Tibial nerve (tissue), 4 donors: ENCODE measurements around the gene FLOT2.

Experiments used
- EP300 ChIP-seq, 2 donors: sonication (generic); formaldehyde crosslinking; IDR thresholded peaks; one replicate each; pipeline ENCODE4 v1.6.1; 2017; ENCODE audit warnings: antibody characterized with exemption in 2 of 2, mild to moderate bottlenecking in 1 of 2
- POLR2A ChIP-seq, 2 donors: fragments of 450-650 bp; IDR thresholded peaks; one replicate each; pipeline ENCODE4 v1.6.1; 2017; ENCODE audit warnings: antibody characterized with exemption in 2 of 2, mild to moderate bottlenecking in 2 of 2, moderate library complexity in 2 of 2
- TF ChIP-seq, protein P1 (sequence below), 5 experiments: fragments of 200-600 bp in 3 of 5; fragments of 450-650 bp in 2 of 5; sonication (generic) in 3 of 5; IDR thresholded peaks; one replicate each; pipeline ENCODE4 v1.5.1; 2016 to 2019; ENCODE audit warnings: antibody characterized with exemption in 5 of 5, mild to moderate bottlenecking in 3 of 5, moderate library complexity in 2 of 5

DNA sequence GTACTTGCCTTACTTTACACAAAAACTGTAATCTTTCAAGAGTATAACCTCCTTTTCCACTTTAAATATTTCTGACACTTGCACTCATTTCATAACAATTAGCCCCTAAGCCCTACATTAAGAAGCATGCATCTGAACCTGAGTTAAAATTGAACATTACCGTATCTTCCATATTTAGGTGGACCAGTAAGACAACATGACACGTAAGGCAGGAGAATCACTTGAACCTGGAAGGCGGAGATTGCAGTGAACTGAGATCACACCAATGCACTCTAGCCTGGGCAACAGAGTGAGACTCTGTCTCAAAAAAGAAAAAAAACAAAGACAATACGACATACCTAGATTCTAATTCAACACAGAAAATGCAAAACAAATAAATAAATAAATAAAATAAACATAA, 46.8 kb upstream of the FLOT2 start:
- TF ChIP-seq, protein P1, sequence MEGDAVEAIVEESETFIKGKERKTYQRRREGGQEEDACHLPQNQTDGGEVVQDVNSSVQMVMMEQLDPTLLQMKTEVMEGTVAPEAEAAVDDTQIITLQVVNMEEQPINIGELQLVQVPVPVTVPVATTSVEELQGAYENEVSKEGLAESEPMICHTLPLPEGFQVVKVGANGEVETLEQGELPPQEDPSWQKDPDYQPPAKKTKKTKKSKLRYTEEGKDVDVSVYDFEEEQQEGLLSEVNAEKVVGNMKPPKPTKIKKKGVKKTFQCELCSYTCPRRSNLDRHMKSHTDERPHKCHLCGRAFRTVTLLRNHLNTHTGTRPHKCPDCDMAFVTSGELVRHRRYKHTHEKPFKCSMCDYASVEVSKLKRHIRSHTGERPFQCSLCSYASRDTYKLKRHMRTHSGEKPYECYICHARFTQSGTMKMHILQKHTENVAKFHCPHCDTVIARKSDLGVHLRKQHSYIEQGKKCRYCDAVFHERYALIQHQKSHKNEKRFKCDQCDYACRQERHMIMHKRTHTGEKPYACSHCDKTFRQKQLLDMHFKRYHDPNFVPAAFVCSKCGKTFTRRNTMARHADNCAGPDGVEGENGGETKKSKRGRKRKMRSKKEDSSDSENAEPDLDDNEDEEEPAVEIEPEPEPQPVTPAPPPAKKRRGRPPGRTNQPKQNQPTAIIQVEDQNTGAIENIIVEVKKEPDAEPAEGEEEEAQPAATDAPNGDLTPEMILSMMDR (IDR thresholded peaks at IDR 0.05), result no peak
- TF ChIP-seq EP300 (IDR thresholded peaks at IDR 0.05) (no peak), POLR2A (IDR thresholded peaks at IDR 0.05) (no peak)
